GM19351 (cell line): Measurements from ENCODE around the gene GSTM4.
"Not testable (repeated sequence)": the region's sequence is repeated elsewhere in the genome, so short reads cannot be mapped to it uniquely, and the experiment has no call there.

Source experiments
- ATAC-seq: cut with Tn5 transposase; IDR thresholded peaks from one replicate; pipeline ENCODE4 v1.9.1; 2021; ENCODE audit warnings: mild to moderate bottlenecking, moderate library complexity; ENCODE audit not compliant: unreplicated experiment

The GSTM4 gene

DNA sequence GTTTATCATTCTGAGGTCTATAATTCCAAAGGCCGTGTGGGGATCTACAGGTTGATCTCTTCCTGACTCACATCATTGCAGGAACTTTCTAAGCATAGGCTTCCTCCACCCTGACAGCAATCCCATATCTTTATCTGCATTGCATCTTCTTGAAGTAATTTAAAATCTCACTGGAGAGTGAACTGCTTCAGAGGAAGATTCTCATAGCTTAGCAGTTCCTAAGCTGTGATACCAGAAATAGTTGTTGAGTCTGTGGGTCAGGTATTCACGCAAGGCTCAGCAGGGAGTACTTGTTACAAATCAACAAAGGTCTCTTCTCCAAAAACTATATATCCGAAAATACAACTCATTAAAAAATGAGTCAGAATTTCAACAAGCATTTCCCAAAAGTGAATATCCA is 39.2 kb downstream of the GSTM4 start:
- ATAC-seq, result not testable (repeated sequence)

DNA sequence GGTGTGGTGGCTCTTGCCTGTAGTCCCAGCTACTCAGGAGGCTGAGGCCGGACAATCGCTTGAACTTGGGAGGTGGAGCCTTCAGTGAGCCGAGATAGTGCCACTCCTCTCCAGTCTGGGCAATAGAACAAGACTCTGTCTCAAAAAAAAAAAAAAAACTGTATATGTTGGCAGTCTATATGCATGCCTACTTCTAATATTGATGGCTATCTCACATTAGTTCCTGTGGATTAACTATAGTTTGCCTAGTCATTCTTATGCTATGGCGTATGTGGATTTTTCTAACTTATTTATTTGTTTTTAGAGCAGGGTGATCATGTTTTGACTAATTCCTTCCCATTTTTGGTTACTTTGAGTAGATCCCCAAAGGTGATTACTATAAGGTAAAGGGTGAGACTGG is 41.2 kb downstream of the GSTM4 start:
- ATAC-seq, result no peak

DNA sequence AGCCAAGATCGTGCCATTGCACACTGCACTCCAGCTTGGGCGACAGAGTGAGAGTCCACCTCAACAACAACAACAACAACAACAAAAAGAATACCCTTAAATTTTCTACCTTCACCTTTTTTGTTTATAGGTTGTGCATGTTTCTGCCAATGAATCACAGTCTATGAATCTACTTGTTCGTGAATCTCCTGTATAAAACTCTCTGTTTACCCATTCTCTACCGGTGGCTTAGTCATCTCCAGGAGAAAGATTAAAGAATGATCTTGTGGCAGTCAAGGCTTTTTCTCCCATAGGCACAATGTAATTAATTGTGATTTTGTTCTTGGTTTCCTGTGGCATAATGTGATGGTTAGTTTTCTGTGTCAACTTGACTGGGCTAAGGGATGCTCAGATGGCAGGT is 42.0 kb downstream of the GSTM4 start:
- not testable (repeated sequence) for ATAC-seq

DNA sequence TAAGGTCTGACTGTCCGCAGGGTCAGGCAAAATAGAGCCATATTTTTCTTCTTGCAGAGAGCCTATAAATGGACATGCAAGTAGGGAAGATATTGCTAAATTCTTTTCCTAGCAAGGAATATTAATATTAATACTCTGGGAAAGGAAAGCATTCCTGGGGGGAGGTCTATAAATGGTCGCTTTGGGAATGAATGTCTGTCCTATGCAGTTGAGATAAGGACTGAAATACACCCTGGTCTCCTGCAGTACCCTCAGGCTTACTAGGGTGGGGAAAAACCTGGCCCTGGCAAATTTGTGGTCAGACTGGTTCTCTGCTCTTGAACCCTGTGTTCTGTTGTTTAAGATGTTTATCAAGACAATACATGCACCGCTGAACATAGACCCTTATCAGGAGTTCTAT is 47.0 kb downstream of the GSTM4 start:
- not testable (repeated sequence) for ATAC-seq

DNA sequence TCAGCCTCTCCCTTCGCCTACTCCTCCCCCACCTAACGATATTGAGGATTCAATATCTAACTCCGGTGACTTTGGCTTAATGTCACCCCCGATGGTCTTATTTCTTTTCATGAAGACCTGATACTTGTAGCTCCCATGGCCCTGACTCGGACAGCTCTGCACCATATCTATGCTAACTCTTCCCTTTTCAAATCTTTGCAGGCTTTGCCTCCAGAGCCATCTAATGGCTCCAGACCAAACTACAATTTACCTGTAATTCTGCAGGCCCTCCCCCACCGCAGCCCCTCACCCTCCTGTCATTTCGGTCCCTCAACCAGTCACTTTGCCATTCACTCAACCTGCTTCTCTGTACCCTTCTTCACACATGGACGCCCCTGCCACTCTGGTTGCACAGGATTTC is 48.3 kb downstream of the GSTM4 start:
- ATAC-seq, result no peak

DNA sequence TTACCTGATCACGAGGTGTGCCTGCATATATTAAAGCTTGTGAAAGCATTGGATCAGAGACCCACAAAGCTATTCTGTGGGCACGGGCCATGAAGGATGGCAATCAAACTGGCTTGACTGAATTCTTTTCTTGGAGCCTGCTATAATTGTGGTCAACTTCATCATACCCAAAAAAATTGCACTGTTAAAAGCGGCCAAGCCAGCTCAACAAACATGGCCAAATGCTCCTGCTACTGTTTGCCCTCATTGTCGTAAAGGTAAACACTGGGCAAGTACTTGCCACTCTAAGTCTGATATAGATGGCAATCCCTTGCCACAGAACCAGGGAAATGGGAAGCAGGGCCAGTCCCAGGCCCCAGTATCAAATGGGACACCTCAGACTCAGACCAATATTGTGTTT is 49.5 kb downstream of the GSTM4 start:
- ATAC-seq, result no peak

DNA sequence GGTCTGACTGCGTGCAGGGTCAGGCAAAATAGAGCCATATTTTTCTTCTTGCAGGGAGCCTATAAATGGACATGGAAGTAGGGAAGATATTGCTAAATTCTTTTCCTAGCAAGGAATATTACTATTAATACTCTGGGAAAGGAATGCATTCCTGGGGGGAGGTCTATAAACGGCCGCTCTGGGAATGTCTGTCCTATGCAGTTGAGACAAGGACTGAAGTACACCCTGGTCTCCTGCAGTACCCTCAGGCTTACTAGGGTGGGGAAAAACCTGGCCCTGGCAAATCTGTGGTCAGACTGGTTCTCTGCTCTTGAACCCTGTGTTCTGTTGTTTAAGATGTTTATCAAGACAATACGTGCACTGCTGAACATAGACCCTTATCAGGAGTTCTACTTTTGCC is 53.0 kb downstream of the GSTM4 start:
- not testable (repeated sequence) for ATAC-seq

DNA sequence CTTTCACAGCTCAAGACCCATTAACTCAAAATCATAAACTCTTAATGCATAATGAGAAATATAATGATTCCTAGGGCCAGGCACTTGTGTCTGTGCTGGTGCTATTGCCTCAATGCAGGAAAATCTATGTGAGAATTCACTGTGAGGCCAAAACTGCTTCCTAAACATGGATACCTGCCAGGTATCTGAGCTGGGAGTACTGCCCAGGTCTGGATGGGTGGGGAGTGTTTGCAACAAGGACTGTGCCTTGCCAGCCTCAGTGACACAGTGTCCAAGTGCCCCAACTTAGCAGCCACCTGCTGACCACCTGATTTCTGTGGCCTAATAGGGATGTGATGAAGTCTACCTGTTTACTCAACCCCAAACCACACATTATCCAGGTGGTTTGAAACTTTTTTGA is 53.9 kb downstream of the GSTM4 start:
- ATAC-seq, result not testable (repeated sequence)
